Epithelial cell of proximal tubule (primary cell): ENCODE measurements around the gene GIMD1. TPM values are rescaled to one million over a fixed set of nuclear protein-coding genes. Genes with fewer than 3 reads are reported as not detected.

Source experiments
- DNase-seq: peaks from one replicate; pipeline ENCODE4 v3.0.0-alpha.2; 2011; ENCODE audit warnings: low read depth
- H3K4me3 ChIP-seq: 2 replicates; pipeline ENCODE4 v1.5.1; 2011; ENCODE audit warnings: low read depth, mild to moderate bottlenecking, low read length
- CTCF ChIP-seq: conservative IDR thresholded peaks from 2 replicates; pipeline ENCODE4 v1.5.1; 2012; ENCODE audit warnings: low read depth, mild to moderate bottlenecking, low read length
- total RNA-seq: library from RNA; depleted of rRNA; stranded (reverse); fragments of >200 nt; gene quantifications from 2 replicates; pipeline ENCODE4 v1.2.3, GENCODE V29; 2015

Gene GIMD1
- total RNA-seq, 1 donor from 2014 or later, result not detected

DNA sequence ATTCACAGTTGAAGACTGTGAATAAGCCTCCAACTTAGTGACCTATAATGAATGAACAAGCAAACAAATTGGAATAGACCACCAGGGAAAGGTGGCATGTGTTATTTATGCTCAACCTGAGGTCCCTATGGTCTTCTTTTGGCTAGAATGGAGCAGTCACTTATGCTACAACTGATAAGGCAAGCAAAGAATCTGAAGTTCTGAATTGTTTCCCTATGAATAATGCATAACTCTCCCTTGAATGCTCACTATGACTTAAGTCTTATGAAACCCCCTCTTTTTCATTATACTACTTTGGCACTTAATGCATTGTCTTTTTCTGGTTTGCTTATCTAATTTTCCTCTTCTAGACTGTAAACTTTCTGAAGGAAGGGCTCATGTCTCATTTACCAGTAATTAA is 2.6 kb downstream of the GIMD1 start:
- no peak for DNase-seq
- no peak overlapping the region for H3K4me3 ChIP-seq
- TF ChIP-seq CTCF, result no peak

DNA sequence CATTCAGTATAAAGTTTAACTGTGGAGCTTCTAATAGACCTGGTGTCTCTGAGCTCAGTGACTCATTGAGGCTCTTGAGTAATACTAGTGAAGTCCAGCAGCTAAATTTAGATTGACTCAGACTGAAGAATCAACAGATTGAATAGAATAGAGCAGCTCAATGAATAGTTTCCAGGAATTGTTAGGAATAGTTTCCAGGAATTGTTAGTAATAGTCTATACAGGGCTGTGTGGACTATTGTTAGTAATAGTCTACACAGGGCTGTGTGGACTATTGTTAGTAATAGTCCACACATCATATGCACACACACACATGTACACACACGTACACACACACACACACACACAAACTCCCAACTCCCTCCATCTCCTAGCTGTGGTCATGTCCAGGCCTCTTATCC is 3.0 kb downstream of the GIMD1 start:
- no peak overlapping the region for H3K4me3 ChIP-seq
- TF ChIP-seq CTCF, result no peak
- DNase-seq, result peak; percentile 81

DNA sequence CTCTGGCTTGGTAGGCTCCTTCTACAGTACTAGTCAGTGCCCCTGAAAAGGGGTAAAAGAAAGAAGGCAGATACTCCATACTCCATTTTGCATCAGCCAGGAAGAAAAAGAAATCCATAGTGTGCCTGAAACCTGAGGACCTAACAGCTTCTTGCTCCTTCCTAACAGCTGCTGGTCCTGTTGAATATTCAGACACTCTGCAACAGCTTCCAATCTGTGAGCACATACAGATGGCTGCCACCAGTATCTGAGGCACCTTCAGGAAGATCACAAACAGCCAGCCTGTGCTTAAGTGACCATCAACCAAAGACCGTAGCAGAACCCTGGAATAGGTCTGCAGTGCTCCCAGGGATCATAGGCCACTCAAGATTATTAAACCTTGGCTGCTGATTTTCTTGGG is 4.3 kb downstream of the GIMD1 start:
- DNase-seq, result no peak
- no peak for TF ChIP-seq CTCF

GRCh38 chr4:106362086-106362825 is 6.3 kb downstream of the GIMD1 start:
- H3K4me3 ChIP-seq, result no peak overlapping the region
- TF ChIP-seq CTCF, result no peak
- DNase-seq, result no peak

More for the DNA sequence above, 4.3 kb downstream of the GIMD1 start:
- no peak overlapping the region for H3K4me3 ChIP-seq

DNA sequence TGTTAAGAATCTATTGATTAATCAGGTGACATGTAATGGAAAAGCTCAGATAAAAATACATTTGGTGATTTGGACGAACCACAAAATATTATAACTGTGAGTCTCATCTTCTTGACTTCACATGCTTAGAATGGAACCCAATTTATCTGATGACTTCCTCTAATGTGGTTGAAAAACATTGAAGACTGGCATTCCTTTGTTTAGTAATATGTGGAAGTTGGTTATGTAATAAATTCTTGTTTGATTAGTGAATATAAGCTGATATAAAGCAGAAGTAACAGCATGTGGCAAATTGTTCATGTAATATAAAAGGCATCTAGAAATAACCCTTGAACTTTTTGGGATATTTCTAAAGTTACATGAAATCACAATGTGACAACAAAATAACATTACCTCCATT is 9.7 kb downstream of the GIMD1 start:
- no peak for DNase-seq
- no peak overlapping the region for H3K4me3 ChIP-seq
- TF ChIP-seq CTCF, result no peak

DNA sequence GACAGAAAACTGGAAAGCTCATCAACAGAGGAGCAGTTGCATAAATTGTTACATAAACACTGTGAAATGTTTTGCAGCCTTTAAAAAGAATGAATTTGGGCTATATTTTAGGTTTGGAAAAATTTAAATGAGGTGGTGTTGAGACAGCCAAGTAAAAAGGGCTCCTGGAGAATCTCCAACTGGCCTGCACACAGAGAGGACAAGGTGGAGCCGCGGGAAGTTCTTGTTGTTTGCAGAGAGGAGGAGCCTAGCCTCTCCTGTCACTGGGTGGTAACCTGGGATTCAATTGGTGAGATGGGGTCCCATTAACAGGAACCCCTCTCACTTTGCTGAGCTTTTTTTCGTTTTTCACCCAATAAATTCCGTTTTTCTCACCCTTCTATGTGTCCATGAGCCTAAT is 13.4 kb downstream of the GIMD1 start:
- TF ChIP-seq CTCF, result no peak
- no peak overlapping the region for H3K4me3 ChIP-seq
- DNase-seq, result no peak

DNA sequence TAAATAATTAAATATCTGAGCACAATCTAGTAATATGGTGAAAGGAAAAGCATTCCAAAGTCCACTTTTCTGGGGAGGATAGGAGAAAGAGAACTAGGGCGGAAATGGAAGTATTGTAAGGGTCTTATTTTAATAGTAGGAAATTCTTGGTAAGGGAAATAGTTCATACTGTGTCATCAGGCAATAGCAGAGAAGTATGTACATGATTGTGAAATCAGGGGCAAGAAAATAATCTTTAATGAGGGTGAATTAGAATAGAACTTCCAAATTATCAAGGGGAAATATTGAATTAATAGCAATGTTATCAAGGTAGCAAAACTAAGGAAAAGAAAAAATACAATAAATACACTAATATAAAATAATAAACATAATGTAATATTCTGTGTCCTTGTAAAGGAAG is 14.8 kb downstream of the GIMD1 start:
- TF ChIP-seq CTCF, result no peak
- no peak for DNase-seq
- no peak overlapping the region for H3K4me3 ChIP-seq
